HEK293 (cell line): ENCODE data around the gene LSM2.

Experiments
- INSM2 ChIP-seq: fragments of 450-650 bp; formaldehyde crosslinking; IDR thresholded peaks from 2 replicates; pipeline ENCODE4 v1.5.1; 2016; ENCODE audit warnings: missing biosample characterization, missing genetic modification characterization
- KLF16 ChIP-seq: fragments of 450-650 bp; formaldehyde crosslinking; IDR thresholded peaks from 2 replicates; pipeline ENCODE4 v1.5.1; 2017; ENCODE audit warnings: missing biosample characterization, missing genetic modification characterization
- PRDM2 ChIP-seq: fragments of 450-650 bp; formaldehyde crosslinking; IDR thresholded peaks from 2 replicates; pipeline ENCODE4 v1.5.1; 2016; ENCODE audit warnings: missing biosample characterization, missing genetic modification characterization, borderline replicate concordance
- REPIN1 ChIP-seq: fragments of 450-650 bp; formaldehyde crosslinking; IDR thresholded peaks from 2 replicates; pipeline ENCODE4 v1.5.1; 2017; ENCODE audit warnings: missing biosample characterization, missing genetic modification characterization, low read depth
- SCRT2 ChIP-seq: fragments of 450-650 bp; formaldehyde crosslinking; IDR thresholded peaks from 2 replicates; pipeline ENCODE4 v1.5.1; 2016; ENCODE audit warnings: missing biosample characterization, missing genetic modification characterization
- SP2 ChIP-seq: fragments of 450-650 bp; formaldehyde crosslinking; IDR thresholded peaks from 2 replicates; pipeline ENCODE4 v1.5.1; 2016; ENCODE audit warnings: missing biosample characterization, missing genetic modification characterization
- ZNF140 ChIP-seq: fragments of 450-650 bp; formaldehyde crosslinking; IDR thresholded peaks from 2 replicates; pipeline ENCODE4 v1.5.1; 2016; ENCODE audit warnings: missing biosample characterization, missing genetic modification characterization
- ZNF169 ChIP-seq: fragments of 450-650 bp; formaldehyde crosslinking; IDR thresholded peaks from 2 replicates; pipeline ENCODE4 v1.5.1; 2016; ENCODE audit warnings: missing biosample characterization, missing genetic modification characterization
- ZNF341 ChIP-seq: fragments of 450-650 bp; formaldehyde crosslinking; IDR thresholded peaks from 2 replicates; pipeline ENCODE4; 2016; ENCODE audit warnings: low read depth, missing biosample characterization, missing genetic modification characterization
- ZNF398 ChIP-seq: fragments of 450-650 bp; formaldehyde crosslinking; IDR thresholded peaks from 2 replicates; pipeline ENCODE4 v1.5.1; 2017; ENCODE audit warnings: missing biosample characterization, missing genetic modification characterization
- ZNF433 ChIP-seq: fragments of 450-650 bp; formaldehyde crosslinking; IDR thresholded peaks from 2 replicates; pipeline ENCODE4 v1.5.1; 2016; ENCODE audit warnings: missing biosample characterization, missing genetic modification characterization, low read depth
- ZNF843 ChIP-seq: fragments of 450-650 bp; formaldehyde crosslinking; IDR thresholded peaks from 2 replicates; pipeline ENCODE4 v1.5.1; 2016; ENCODE audit warnings: missing biosample characterization, missing genetic modification characterization
- ZSCAN23 ChIP-seq: fragments of 450-650 bp; formaldehyde crosslinking; IDR thresholded peaks from 2 replicates; pipeline ENCODE4 v1.5.1; 2016; ENCODE audit warnings: missing biosample characterization, missing genetic modification characterization
- TF ChIP-seq, protein P1 (sequence below): fragments of 450-650 bp; formaldehyde crosslinking; IDR thresholded peaks from 2 replicates; pipeline ENCODE4 v1.5.1; 2016; ENCODE audit warnings: missing biosample characterization, missing genetic modification characterization
- TF ChIP-seq, protein P2 (sequence below): fragments of 450-650 bp; formaldehyde crosslinking; IDR thresholded peaks from 2 replicates; pipeline ENCODE4 v1.5.1; 2016; ENCODE audit warnings: missing biosample characterization, missing genetic modification characterization
- TF ChIP-seq, protein P3 (sequence below): fragments of 450-650 bp; formaldehyde crosslinking; IDR thresholded peaks from 2 replicates; pipeline ENCODE4 v1.5.1; 2016; ENCODE audit warnings: missing biosample characterization, missing genetic modification characterization
- TF ChIP-seq, protein P4 (sequence below): fragments of 450-650 bp; formaldehyde crosslinking; IDR thresholded peaks from 2 replicates; pipeline ENCODE4 v1.5.1; 2016; ENCODE audit warnings: missing biosample characterization, missing genetic modification characterization, low read depth

Gene LSM2

DNA sequence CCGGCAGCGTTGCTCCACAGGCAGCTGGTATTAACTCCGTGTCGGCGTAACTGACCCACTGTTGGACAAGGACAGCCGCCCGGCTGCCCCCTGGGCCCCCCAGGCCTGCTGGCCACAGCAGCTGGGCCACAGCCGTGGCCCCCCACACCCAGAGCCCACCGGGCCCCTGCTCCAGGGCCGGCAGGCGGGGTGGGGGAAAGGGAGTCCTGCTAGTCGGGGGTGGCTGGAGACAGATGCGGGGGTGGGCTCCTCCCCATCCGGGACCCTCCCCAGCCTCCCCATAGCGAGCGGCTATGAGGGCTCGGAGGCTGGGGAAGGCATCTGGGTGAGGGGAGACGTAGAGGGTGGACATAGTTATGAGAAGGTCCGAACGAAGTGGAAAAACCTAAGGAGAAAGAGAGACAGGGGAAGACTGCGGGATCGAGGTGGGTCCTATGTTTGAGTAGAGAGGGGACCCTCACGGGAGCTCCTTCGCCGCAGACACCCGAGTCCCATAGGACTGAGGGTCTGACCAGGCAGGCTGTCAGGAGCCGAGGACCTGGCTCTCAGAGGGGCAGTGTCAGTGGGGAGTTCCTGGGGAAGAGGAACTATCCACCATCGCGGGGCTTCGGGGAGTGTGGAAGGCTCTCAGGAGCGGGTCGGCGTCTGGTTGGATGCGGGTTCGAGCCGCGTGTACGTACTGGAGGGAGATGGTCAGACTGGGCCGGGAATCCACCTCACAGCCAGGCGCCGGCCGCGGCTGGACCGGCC is 11.7 kb downstream of the LSM2 start (continued):
- TF ChIP-seq, protein P1, sequence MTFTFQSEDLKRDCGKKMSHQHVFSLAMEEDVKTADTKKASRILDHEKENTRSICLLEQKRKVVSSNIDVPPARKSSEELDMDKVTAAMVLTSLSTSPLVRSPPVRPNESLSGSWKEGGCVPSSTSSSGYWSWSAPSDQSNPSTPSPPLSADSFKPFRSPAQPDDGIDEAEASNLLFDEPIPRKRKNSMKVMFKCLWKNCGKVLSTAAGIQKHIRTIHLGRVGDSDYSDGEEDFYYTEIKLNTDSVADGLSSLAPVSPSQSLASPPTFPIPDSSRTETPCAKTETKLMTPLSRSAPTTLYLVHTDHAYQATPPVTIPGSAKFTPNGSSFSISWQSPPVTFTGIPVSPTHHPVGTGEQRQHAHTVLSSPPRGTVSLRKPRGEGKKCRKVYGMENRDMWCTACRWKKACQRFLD (tag by site-specific recombination): no peak
- TF ChIP-seq INSM2 (tag by site-specific recombination): no peak
- TF ChIP-seq, protein P2, sequence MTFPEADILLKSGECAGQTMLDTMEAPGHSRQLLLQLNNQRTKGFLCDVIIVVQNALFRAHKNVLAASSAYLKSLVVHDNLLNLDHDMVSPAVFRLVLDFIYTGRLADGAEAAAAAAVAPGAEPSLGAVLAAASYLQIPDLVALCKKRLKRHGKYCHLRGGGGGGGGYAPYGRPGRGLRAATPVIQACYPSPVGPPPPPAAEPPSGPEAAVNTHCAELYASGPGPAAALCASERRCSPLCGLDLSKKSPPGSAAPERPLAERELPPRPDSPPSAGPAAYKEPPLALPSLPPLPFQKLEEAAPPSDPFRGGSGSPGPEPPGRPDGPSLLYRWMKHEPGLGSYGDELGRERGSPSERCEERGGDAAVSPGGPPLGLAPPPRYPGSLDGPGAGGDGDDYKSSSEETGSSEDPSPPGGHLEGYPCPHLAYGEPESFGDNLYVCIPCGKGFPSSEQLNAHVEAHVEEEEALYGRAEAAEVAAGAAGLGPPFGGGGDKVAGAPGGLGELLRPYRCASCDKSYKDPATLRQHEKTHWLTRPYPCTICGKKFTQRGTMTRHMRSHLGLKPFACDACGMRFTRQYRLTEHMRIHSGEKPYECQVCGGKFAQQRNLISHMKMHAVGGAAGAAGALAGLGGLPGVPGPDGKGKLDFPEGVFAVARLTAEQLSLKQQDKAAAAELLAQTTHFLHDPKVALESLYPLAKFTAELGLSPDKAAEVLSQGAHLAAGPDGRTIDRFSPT (tag by site-specific recombination): no peak
- no peak for TF ChIP-seq ZNF341
- no peak for TF ChIP-seq ZNF169 (tag by site-specific recombination)
- TF ChIP-seq SCRT2 (tag by site-specific recombination): no peak
- TF ChIP-seq ZNF398 (tag by site-specific recombination): peak; percentile 85
- TF ChIP-seq, protein P3, sequence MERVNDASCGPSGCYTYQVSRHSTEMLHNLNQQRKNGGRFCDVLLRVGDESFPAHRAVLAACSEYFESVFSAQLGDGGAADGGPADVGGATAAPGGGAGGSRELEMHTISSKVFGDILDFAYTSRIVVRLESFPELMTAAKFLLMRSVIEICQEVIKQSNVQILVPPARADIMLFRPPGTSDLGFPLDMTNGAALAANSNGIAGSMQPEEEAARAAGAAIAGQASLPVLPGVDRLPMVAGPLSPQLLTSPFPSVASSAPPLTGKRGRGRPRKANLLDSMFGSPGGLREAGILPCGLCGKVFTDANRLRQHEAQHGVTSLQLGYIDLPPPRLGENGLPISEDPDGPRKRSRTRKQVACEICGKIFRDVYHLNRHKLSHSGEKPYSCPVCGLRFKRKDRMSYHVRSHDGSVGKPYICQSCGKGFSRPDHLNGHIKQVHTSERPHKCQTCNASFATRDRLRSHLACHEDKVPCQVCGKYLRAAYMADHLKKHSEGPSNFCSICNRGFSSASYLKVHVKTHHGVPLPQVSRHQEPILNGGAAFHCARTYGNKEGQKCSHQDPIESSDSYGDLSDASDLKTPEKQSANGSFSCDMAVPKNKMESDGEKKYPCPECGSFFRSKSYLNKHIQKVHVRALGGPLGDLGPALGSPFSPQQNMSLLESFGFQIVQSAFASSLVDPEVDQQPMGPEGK (tag by site-specific recombination): peak; percentile 88
- TF ChIP-seq ZNF843 (tag by site-specific recombination): no peak
- TF ChIP-seq, protein P4, sequence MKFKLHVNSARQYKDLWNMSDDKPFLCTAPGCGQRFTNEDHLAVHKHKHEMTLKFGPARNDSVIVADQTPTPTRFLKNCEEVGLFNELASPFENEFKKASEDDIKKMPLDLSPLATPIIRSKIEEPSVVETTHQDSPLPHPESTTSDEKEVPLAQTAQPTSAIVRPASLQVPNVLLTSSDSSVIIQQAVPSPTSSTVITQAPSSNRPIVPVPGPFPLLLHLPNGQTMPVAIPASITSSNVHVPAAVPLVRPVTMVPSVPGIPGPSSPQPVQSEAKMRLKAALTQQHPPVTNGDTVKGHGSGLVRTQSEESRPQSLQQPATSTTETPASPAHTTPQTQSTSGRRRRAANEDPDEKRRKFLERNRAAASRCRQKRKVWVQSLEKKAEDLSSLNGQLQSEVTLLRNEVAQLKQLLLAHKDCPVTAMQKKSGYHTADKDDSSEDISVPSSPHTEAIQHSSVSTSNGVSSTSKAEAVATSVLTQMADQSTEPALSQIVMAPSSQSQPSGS (tag by site-specific recombination): no peak
- 0 out of 2 replicates have a peak, but pooled peaks have one; percentile 4 for TF ChIP-seq ZNF433
- no peak; the same call in 1 of the 2 replicates for TF ChIP-seq SP2 (tag by site-specific recombination)
- no peak for TF ChIP-seq ZSCAN23 (tag by site-specific recombination)
- TF ChIP-seq PRDM2 (tag by site-specific recombination): no peak
- no peak for TF ChIP-seq REPIN1
- no peak for TF ChIP-seq ZNF140 (tag by site-specific recombination)
- no peak for TF ChIP-seq KLF16 (tag by site-specific recombination)
